Nephron (organoid): ENCODE results near the gene GRIK3.

Source experiments
- H3K27ac Mint-ChIP-seq, 3 experiments: 2 replicates each; pipeline ENCODE4 v1.8.0; 2020; ENCODE audit warnings: mixed read lengths in 3 of 3, mild to moderate bottlenecking in 2 of 3, moderate library complexity in 1 of 3
- H3K27me3 Mint-ChIP-seq: 2 replicates; pipeline ENCODE4 v1.8.0; 2021; ENCODE audit warnings: low read depth, mild to moderate bottlenecking, moderate library complexity, mixed read lengths
- H3K36me3 Mint-ChIP-seq: 2 replicates; pipeline ENCODE4 v1.8.0; 2020; ENCODE audit warnings: low read depth, mixed read lengths
- H3K4me1 Mint-ChIP-seq: 2 replicates; pipeline ENCODE4 v1.8.0; 2020; ENCODE audit warnings: mixed read lengths
- H3K4me3 Mint-ChIP-seq, 3 experiments: 2 replicates each; pipeline ENCODE4 v1.8.0; 2020; ENCODE audit warnings: mild to moderate bottlenecking in 3 of 3, mixed read lengths in 3 of 3, moderate library complexity in 2 of 3
- H3K9me3 Mint-ChIP-seq: 2 replicates; pipeline ENCODE4 v1.8.0; 2020; ENCODE audit warnings: mixed read lengths
- CTCF ChIP-seq, 3 experiments: fragments of 200-600 bp; sonication (generic); IDR thresholded peaks; one replicate each; pipeline ENCODE4 v1.5.0; 2021; ENCODE audit warnings: antibody characterized with exemption in 3 of 3; ENCODE audit not compliant: unreplicated experiment in 3 of 3

Gene GRIK3

GRCh38 chr1:36956570-36956969 lies 77.7 kb downstream of the GRIK3 start:
- peaks cover 5% of the 10 kb centered on the region for H3K4me1 Mint-ChIP-seq
- H3K9me3 Mint-ChIP-seq: no peaks in the 10 kb centered on the region
- no peak overlapping the region for H3K4me3 Mint-ChIP-seq
- H3K36me3 Mint-ChIP-seq: no peaks in the 10 kb centered on the region
- H3K27me3 Mint-ChIP-seq: peaks cover 31% of the 10 kb centered on the region
- no peak overlapping the region for H3K27ac Mint-ChIP-seq
- TF ChIP-seq CTCF (IDR thresholded peaks at IDR 0.05; ENCODE audit: unreplicated experiment in 3 of 3): no peak

GRCh38 chr1:36955016-36955415 lies 79.3 kb downstream of the GRIK3 start:
- H3K4me1 Mint-ChIP-seq: no peaks in the 10 kb centered on the region
- no peak overlapping the region for H3K4me3 Mint-ChIP-seq
- no peaks in the 10 kb centered on the region for H3K36me3 Mint-ChIP-seq
- H3K27ac Mint-ChIP-seq: no peak overlapping the region
- no peaks in the 10 kb centered on the region for H3K9me3 Mint-ChIP-seq
- peaks cover 34% of the 10 kb centered on the region for H3K27me3 Mint-ChIP-seq
- TF ChIP-seq CTCF (IDR thresholded peaks at IDR 0.05; ENCODE audit: unreplicated experiment in 3 of 3): no peak

- no peak overlapping the region for H3K27ac Mint-ChIP-seq
- no peaks in the 10 kb centered on the region for H3K4me1 Mint-ChIP-seq
- H3K36me3 Mint-ChIP-seq: no peaks in the 10 kb centered on the region
- no peak overlapping the region for H3K4me3 Mint-ChIP-seq
- H3K27me3 Mint-ChIP-seq: peaks cover 30% of the 10 kb centered on the region
- no peaks in the 10 kb centered on the region for H3K9me3 Mint-ChIP-seq
- no peak for TF ChIP-seq CTCF (IDR thresholded peaks at IDR 0.05; ENCODE audit: unreplicated experiment in 3 of 3)
These were observed 81.3 kb downstream of the GRIK3 start for GRCh38 chr1:36953061-36953460.

- no peak for TF ChIP-seq CTCF (IDR thresholded peaks at IDR 0.05; ENCODE audit: unreplicated experiment in 3 of 3)
- Mint-ChIP-seq H3K4me1 (no peaks in the 10 kb centered on the region), H3K27ac (no peak overlapping the region), H3K4me3 (no peak overlapping the region), H3K9me3 (no peaks in the 10 kb centered on the region), H3K27me3 (peaks cover 37% of the 10 kb centered on the region), H3K36me3 (no peaks in the 10 kb centered on the region)
These were observed 82.6 kb downstream of the GRIK3 start for GRCh38 chr1:36951761-36952160.

GRCh38 chr1:36951292-36951750 lies 83.0 kb downstream of the GRIK3 start:
- H3K36me3 Mint-ChIP-seq: no peaks in the 10 kb centered on the region
- H3K4me1 Mint-ChIP-seq: no peaks in the 10 kb centered on the region
- H3K27ac Mint-ChIP-seq: no peak overlapping the region
- no peaks in the 10 kb centered on the region for H3K9me3 Mint-ChIP-seq
- TF ChIP-seq CTCF (IDR thresholded peaks at IDR 0.05; ENCODE audit: unreplicated experiment in 3 of 3): no peak
- H3K27me3 Mint-ChIP-seq: peaks cover 37% of the 10 kb centered on the region
- H3K4me3 Mint-ChIP-seq: no peak overlapping the region

GRCh38 chr1:36950604-36951291 lies 83.6 kb downstream of the GRIK3 start:
- no peak for TF ChIP-seq CTCF (IDR thresholded peaks at IDR 0.05; ENCODE audit: unreplicated experiment in 3 of 3)
- H3K36me3 Mint-ChIP-seq: no peaks in the 10 kb centered on the region
- H3K27me3 Mint-ChIP-seq: peaks cover 37% of the 10 kb centered on the region
- no peak overlapping the region for H3K4me3 Mint-ChIP-seq
- H3K27ac Mint-ChIP-seq: no peak overlapping the region
- H3K4me1 Mint-ChIP-seq: no peaks in the 10 kb centered on the region
- no peaks in the 10 kb centered on the region for H3K9me3 Mint-ChIP-seq
